Activated T-helper 1 cell treated with anti-CD3 and anti-CD28 coated beads, Interleukin-12 subunit alpha, Interleukin-12 subunit beta, Interleukin-2, Interleukin-4 antibody, amounts not matched to agents 30 ng/mL and 10 ng/mL and 1 ng/mL, durations not matched to agents 14 hours and 24 hours and 36 hours (primary cell): ENCODE measurements around the gene ST6GALNAC1. TPM values are rescaled to one million over a fixed set of nuclear protein-coding genes. Genes with fewer than 3 reads are reported as not detected.
"Not testable (repeated sequence)": the region's sequence is repeated elsewhere in the genome, so short reads cannot be mapped to it uniquely, and the experiment has no call there.

ENCODE experiments used
- DNase-seq: peaks from one replicate; pipeline ENCODE4 v3.0.0; 2021; ENCODE audit warnings: low spot score
- H3K27ac Mint-ChIP-seq: one replicate; pipeline ENCODE4 v1.8.0; 2021; ENCODE audit warnings: mild to moderate bottlenecking, mixed read lengths
- H3K27me3 Mint-ChIP-seq: one replicate; pipeline ENCODE4 v1.8.0; 2022; ENCODE audit warnings: mild to moderate bottlenecking, moderate library complexity, mixed read lengths; ENCODE audit not compliant: insufficient read depth
- H3K36me3 Mint-ChIP-seq: one replicate; pipeline ENCODE4 v1.8.0; 2021; ENCODE audit warnings: low read depth, mixed read lengths
- H3K4me1 Mint-ChIP-seq: one replicate; pipeline ENCODE4 v1.8.0; 2021; ENCODE audit warnings: low read depth, mixed read lengths
- H3K4me3 Mint-ChIP-seq: one replicate; pipeline ENCODE4 v1.8.0; 2021; ENCODE audit warnings: mild to moderate bottlenecking, moderate library complexity, mixed read lengths
- H3K9me3 Mint-ChIP-seq: one replicate; pipeline ENCODE4 v1.8.0; 2021; ENCODE audit warnings: mixed read lengths
- intact Hi-C: fragments of 100-400 bp; cut with micrococcal nuclease; formaldehyde crosslinking; loops from one replicate; pipeline ENCODE4 v1.15.1; 2024
- total RNA-seq: library from RNA; stranded (reverse); gene quantifications from 2 replicates; pipeline ENCODE4 v1.2.3, GENCODE V29; 2022

ST6GALNAC1 gene
- total RNA-seq, 1 donor from 2014 or later: 0.83 TPM

DNA sequence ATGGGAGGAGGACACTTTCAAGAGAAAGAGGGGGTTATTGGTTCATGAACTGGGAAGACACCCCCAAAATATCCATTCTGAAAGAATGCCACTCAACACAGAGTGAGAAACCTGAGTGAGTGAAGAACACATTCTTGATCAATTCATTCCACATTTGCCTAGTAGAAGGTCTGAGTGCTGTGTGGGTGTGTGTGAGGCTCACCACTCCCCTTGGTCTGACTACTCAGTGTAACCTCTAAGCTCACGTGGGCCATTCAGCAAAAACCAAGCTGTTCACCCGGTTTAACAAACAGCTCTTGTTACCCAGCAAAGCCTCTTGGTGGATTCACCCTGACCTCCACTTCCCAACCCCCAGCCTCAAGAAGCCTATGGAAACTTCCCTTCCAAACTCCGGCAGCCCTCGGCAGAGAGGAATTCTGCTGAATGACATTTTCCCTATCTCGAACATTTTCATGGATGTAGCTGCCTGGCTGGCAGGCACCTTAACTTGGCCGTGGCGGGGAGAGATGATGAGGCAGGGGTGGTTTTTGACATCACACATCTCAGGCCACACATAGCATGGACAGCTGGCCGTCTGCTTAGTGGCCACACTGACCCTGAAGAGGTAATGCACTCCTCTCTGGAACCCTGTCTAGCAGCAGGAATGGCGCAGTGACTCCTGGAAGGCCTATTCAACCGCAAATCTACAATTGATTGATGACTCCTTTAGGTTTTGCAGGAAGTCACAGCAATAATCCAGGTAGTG lies 11.6 kb downstream of the ST6GALNAC1 start:
- H3K9me3 Mint-ChIP-seq: no peaks in the 10 kb centered on the region
- H3K27me3 Mint-ChIP-seq: peaks cover 3% of the 10 kb centered on the region
- DNase-seq: no peak
- H3K4me3 Mint-ChIP-seq: no peak overlapping the region
- no peak overlapping the region for H3K27ac Mint-ChIP-seq
- no peaks in the 10 kb centered on the region for H3K4me1 Mint-ChIP-seq
- no peaks in the 10 kb centered on the region for H3K36me3 Mint-ChIP-seq
- intact Hi-C loops: no loop called here

DNA sequence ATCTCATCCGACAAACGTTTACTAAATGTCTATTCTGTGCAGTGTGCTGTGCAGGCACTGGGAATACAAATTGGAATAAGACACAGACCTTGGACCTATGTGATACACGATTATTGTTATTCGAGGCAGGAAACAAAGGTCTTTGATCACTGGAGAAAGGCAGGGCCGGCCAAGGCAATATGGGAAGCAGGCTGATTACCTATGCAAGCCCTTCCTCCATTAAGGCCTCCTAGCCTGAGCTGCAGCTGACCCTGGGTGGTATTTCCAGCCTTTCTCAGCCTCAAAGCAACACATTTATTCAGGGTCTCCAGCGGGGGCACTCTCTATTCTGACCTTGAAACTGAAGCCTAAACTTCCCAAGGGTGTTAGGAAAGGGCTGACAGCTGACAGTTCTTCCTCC lies 13.4 kb downstream of the ST6GALNAC1 start:
- H3K36me3 Mint-ChIP-seq: no peaks in the 10 kb centered on the region
- no peaks in the 10 kb centered on the region for H3K9me3 Mint-ChIP-seq
- H3K27me3 Mint-ChIP-seq: peaks cover 3% of the 10 kb centered on the region
- DNase-seq: no peak
- no peak overlapping the region for H3K27ac Mint-ChIP-seq
- intact Hi-C loops: no loop called here
- no peaks in the 10 kb centered on the region for H3K4me1 Mint-ChIP-seq
- no peak overlapping the region for H3K4me3 Mint-ChIP-seq

- H3K4me3 Mint-ChIP-seq: no peak overlapping the region
- H3K9me3 Mint-ChIP-seq: no peaks in the 10 kb centered on the region
- peaks cover 7% of the 10 kb centered on the region for H3K4me1 Mint-ChIP-seq
- no peaks in the 10 kb centered on the region for H3K36me3 Mint-ChIP-seq
- no peak overlapping the region for H3K27ac Mint-ChIP-seq
- H3K27me3 Mint-ChIP-seq: peaks cover 10% of the 10 kb centered on the region
- intact Hi-C loops: no loop called here
- DNase-seq: no peak
These were observed 16.0 kb downstream of the ST6GALNAC1 start for GRCh38 chr17:76627510-76627909.

GRCh38 chr17:76626442-76626841 lies 17.1 kb downstream of the ST6GALNAC1 start:
- Mint-ChIP-seq H3K36me3 (no peaks in the 10 kb centered on the region), H3K4me1 (peaks cover 7% of the 10 kb centered on the region), H3K27me3 (peaks cover 12% of the 10 kb centered on the region), H3K9me3 (no peaks in the 10 kb centered on the region), H3K4me3 (no peak overlapping the region), H3K27ac (no peak overlapping the region)
- DNase-seq: no peak
- intact Hi-C loops: no loop called here

DNA sequence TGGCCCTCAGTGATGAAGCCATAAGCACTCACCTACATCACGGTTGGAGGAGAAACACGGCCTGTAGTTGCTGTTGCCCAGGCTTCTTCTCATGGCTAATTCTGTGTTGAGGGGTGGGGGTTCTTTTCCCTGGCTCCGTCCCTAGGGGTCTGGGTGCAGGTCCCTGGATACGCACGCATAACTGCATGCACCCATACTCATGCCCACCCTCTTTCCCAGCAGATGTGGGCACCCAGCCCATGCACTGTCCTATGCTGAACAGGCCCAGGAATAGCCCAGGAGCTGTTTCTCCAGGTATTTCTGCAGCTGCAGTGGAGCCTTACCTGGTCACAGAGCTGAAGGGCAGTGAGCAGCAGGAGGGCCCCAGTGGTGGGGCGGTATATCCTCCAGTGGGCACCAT lies 18.1 kb downstream of the ST6GALNAC1 start:
- no peak overlapping the region for H3K27ac Mint-ChIP-seq
- H3K4me3 Mint-ChIP-seq: no peak overlapping the region
- H3K36me3 Mint-ChIP-seq: no peaks in the 10 kb centered on the region
- H3K27me3 Mint-ChIP-seq: peaks cover 12% of the 10 kb centered on the region
- H3K4me1 Mint-ChIP-seq: peaks cover 7% of the 10 kb centered on the region
- intact Hi-C loops: no loop called here
- H3K9me3 Mint-ChIP-seq: no peaks in the 10 kb centered on the region
- DNase-seq: no peak

GRCh38 chr17:76623271-76624146 lies 20.0 kb downstream of the ST6GALNAC1 start:
- Mint-ChIP-seq H3K36me3 (no peaks in the 10 kb centered on the region), H3K27me3 (peaks cover 12% of the 10 kb centered on the region), H3K27ac (no peak overlapping the region), H3K4me3 (no peak overlapping the region), H3K9me3 (no peaks in the 10 kb centered on the region), H3K4me1 (peaks cover 7% of the 10 kb centered on the region)
- intact Hi-C loops: loop anchor here (1.0 kb wide), 3 partner anchors 65 to 157 kb away; no protein-coding TSS in a partner anchor
- DNase-seq: peak; percentile 59

GRCh38 chr17:76617838-76618237 lies 25.7 kb downstream of the ST6GALNAC1 start:
- Mint-ChIP-seq H3K4me1 (no peaks in the 10 kb centered on the region), H3K4me3 (no peak overlapping the region)

DNA sequence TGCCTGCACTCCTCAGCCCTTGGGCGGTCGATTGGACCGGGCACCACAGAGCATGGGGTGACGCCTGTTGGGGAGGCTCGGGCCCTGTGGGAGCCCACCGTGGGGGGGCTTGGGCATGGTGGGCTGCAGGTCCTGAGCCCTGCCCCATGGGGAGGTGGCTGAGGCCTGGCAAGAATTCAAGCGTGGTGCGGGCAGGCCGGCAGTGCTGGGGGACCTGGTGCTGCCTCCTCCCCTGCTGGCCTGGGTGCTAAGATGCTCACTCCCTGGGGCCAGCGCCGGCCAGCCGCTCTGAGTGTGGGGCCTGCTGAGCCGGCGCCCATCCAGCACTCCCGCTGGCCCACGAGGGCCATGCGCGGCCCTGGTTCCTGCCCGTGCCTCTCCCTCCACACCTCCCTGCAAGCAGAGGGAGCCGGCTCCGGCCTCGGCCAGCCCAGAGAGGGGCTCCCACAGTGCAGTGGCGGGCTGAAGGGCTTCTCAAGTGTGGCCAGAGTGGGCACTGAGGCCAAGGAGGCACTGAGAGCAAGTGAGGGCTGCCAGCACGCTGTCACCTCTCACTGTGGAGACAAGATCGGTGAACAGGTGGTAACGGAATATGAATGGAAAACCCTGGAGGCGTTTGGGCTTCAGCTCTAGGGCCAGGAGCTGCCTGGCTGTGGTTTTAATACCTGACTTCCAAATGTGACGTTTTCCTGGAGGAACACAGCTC lies 28.5 kb downstream of the ST6GALNAC1 start:
- DNase-seq: no peak
- no peaks in the 10 kb centered on the region for H3K4me1 Mint-ChIP-seq
- intact Hi-C loops: no loop called here
- H3K4me3 Mint-ChIP-seq: no peak overlapping the region
- peaks cover 7% of the 10 kb centered on the region for H3K27me3 Mint-ChIP-seq
- no peaks in the 10 kb centered on the region for H3K36me3 Mint-ChIP-seq
- H3K27ac Mint-ChIP-seq: no peak overlapping the region
- no peaks in the 10 kb centered on the region for H3K9me3 Mint-ChIP-seq

More at GRCh38 chr17:76617838-76618237, 25.7 kb downstream of the ST6GALNAC1 start:
- no peaks in the 10 kb centered on the region for H3K36me3 Mint-ChIP-seq
- intact Hi-C loops: no loop called here
- peaks cover 2% of the 10 kb centered on the region for H3K27me3 Mint-ChIP-seq
- H3K9me3 Mint-ChIP-seq: no peaks in the 10 kb centered on the region
- no peak overlapping the region for H3K27ac Mint-ChIP-seq
- no peak for DNase-seq

DNA sequence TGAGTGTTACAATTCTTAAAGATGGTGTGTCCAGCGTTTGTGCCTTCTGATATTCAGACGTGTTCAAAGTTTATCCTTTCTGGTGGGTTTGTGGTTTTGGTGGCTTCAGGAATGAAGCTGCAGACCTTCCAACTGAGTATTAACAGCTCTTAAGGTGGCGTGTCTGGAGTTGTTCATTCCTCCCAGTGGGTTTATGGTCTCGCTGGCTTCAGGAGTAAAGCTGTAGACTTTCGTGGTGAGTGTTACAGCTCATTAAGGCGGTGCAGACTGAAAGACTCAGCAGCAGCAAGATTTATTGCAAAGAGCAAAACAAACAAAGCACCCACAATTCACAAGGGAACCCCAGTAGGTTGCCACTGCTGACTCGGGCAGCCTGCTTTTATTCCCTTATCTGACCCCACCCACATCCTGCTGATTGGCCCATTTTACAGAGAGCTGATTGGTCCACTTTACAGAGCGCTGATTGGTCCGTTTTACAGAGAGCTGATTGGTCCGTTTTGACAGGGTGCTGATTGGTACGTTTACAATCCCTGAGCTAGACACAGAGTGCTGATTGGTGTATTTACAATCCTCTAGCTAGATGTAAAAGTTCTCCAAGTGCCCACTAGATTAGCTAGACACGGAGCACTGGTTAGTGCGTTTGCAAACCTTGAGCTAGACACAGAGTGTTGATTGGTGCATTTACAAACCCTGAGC lies 29.3 kb downstream of the ST6GALNAC1 start:
- intact Hi-C loops, H3K36me3 Mint-ChIP-seq, H3K4me1 Mint-ChIP-seq, DNase-seq, H3K4me3 Mint-ChIP-seq, H3K9me3 Mint-ChIP-seq, H3K27ac Mint-ChIP-seq, H3K27me3 Mint-ChIP-seq: not testable (repeated sequence)

GRCh38 chr17:76612977-76613851 lies 30.3 kb downstream of the ST6GALNAC1 start:
- Mint-ChIP-seq H3K36me3 (no peaks in the 10 kb centered on the region), H3K27ac (no peak overlapping the region), H3K4me3 (no peak overlapping the region), H3K27me3 (peaks cover 7% of the 10 kb centered on the region), H3K9me3 (no peaks in the 10 kb centered on the region), H3K4me1 (no peaks in the 10 kb centered on the region)
- no peak for DNase-seq
- intact Hi-C loops: no loop called here

DNA sequence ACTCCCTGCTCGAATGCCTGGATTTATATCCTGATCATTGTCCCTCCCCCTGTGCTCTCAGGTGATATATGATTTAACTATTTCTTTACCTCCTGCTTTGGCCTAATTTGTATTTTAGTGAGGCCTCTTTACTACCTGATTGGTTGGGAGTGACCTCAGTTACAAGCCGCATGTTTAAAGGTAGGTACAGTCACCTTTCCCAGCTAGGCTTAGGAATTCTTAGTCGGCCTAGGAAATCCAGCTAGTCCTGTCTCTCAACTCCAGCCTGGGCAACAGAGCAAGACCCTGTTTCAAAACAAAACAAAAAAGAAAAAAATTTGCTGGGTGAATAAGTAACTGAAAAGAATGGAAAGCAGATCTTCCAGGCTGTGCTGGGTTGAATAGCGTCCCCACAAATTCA lies 31.1 kb downstream of the ST6GALNAC1 start:
- Mint-ChIP-seq H3K4me3 (no peak overlapping the region), H3K9me3 (no peaks in the 10 kb centered on the region), H3K27me3 (peaks cover 7% of the 10 kb centered on the region), H3K4me1 (no peaks in the 10 kb centered on the region), H3K36me3 (no peaks in the 10 kb centered on the region), H3K27ac (no peak overlapping the region)
- no peak for DNase-seq
- intact Hi-C loops: no loop called here

DNA sequence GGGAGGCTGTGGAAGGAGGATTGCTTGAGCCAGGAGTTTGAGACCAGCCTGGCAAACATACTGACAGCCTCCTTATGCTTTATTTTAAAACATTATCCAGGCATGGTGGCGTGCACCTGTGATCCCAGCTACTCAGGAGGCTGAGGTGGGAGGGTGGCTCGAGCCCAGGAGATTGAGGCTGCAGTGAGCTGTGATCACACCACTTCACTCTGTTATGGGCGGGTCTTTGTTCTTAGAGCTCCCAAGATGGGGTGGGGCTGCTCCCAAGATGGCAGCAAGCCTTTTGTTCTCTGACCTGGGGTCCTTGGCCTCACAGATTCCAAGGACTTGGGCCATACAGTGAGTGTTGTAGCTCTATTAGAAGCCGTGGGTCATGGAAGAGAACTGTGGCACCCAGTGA lies 31.8 kb downstream of the ST6GALNAC1 start:
- H3K27me3 Mint-ChIP-seq: peaks cover 7% of the 10 kb centered on the region
- H3K9me3 Mint-ChIP-seq: no peaks in the 10 kb centered on the region
- no peak overlapping the region for H3K4me3 Mint-ChIP-seq
- H3K36me3 Mint-ChIP-seq: no peaks in the 10 kb centered on the region
- no peaks in the 10 kb centered on the region for H3K4me1 Mint-ChIP-seq
- no peak for DNase-seq
- intact Hi-C loops: no loop called here
- no peak overlapping the region for H3K27ac Mint-ChIP-seq
